Renal cortical epithelial cell (primary cell): ENCODE results near the gene CT83. TPM values are rescaled to one million over a fixed set of nuclear protein-coding genes. Genes with fewer than 3 reads are reported as not detected.

Source experiments
- DNase-seq: peaks from one replicate; pipeline ENCODE4 v3.0.0-alpha.2; 2011; ENCODE audit warnings: low read depth
- total RNA-seq: library from RNA; depleted of rRNA; stranded (reverse); fragments of >200 nt; gene quantifications from 2 replicates; pipeline ENCODE4 v1.2.3, GENCODE V29; 2014

The CT83 gene, protein sequence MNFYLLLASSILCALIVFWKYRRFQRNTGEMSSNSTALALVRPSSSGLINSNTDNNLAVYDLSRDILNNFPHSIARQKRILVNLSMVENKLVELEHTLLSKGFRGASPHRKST
- not detected in 2 replicates for total RNA-seq

DNA sequence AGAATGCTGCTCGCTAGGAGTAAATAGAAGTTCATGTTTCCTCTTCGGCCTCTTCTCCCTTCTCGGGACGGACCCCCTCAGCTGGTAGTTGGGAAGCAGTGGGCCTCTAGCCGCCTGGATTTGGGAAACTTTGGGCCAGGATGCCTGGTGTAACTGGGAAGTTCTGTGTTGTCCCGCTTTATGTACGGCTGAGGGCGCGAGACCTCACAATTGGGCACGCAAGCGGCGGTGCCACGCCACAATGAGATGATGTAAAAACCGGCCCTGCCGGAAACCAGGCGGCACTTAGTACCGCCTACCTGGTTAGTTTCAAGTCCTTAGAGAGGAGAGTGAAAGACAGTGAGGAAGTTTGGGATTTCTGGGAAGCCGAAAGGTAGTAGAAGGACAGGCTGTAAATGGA, at the start of gene CT83:
Gene CT83, minus strand, starts transcription at position 155 of the 400 bp plus-strand sequence. Its CDS starts 120 bp downstream, at position 35.
- no peak for DNase-seq

DNA sequence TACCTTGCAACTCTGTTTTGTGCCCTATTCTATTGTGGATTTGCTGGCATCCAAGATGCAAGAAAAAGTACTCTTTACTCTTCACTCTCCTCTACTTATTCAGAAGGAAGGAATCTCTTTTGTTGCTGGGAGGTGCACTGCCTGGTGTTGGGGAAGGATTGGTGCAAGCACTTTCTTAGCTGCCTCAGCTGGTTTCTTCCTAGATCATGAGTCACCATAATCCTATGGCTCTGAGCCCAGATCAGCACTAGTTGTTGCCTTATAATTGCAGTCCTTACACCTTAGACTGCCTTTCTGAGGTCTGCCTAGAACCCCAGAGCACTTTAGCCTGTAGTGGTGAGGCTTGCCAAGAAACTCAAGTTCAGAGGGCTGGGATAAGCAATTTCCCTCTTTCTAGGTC, 37.0 kb upstream of the CT83 start:
- DNase-seq = peak; percentile 75

DNA sequence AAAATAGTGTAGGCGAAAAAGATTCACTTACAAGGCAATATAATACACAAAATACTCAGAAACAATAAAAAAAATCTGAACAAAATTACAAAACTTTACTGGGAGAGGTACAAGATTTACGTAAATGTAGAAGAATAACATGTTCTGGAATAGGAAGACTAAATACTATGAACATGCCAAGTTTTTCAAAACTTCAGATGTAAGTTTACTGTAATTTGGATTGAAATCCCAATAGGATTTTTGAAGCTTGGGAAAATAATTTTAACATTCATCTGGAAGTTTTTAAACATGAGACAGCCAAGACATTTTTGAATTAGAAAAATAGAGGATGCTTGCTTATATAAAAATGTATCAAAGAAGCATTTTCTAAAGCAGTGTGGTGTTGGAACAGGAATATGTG, 30.5 kb upstream of the CT83 start:
- DNase-seq = no peak

DNA sequence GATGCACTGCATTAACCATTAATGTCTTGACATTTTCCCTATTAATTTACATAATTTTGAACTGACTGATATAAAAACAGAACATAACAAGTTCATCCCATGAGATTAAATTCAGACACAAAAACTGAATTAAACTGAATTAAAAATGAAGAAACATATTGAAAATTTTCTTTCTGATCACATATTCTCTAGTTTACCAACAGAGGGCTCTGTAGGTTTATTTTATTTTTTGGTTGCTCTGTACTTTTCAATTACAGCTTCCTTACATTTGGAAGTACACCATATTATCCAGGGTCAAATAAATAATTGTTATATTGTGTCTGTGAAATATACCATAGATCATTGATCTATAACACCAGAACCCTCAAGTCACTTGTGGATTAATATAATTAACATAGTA, 27.3 kb upstream of the CT83 start:
- peak; percentile 6 for DNase-seq

DNA sequence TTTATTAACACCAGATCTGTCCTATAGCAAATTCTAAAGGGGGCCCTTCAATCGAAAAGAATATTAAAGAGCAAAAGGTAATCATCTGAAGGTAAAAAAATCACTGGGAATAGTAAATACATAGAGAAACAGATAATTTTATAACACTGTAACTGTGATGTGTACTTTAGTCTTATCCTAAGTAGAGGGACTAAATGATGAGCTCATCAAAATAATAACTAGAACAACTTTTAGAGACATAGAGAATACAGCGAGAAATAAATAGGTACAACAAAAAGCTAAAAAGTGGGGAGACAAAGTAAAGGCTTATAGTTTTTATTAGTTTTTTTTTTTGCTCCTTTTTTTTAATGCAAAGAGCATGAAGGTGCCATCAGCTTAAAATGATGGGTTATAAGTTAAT, 17.3 kb upstream of the CT83 start:
- no peak for DNase-seq

DNA sequence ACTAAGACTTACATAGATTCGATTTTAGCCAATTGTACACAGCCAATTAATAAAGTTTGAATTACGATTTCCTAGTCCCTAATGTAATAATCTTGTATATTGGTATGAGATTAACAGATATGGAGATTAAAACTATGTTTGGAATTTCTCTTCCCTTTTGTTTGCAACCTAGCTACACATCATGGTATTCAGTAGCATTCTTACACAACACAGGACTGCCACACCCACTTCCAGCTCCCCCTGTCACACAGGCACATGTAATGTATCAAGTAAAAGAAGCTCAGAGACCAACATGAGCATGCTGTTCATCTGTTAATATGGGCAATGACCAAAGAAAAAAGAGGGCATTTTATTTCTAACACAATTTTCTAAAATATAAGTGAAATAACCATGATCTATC, 13.6 kb downstream of the CT83 start:
- DNase-seq = no peak

DNA sequence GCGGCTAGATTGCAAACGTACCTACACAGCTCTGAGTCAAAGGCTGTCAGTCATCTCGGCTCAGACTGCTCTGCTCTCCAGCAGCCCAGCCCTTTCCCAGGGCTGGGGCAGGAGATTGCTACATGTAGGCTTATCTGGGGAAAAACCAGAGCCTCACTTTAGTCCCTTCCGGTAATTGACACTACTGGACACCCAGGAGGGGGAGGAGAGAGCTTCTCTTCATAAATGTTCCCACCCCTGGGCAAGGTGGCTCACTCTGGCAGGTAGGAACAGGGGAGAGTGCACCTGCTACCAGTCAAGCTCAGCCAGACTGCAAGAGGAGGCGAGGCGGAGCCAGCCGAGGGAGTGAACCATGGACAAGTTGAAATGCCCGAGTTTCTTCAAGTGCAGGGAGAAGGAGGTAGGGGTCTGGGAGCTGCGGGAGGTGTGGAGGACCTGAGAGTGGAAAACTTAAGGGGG, 26.4 kb downstream of the CT83 start, which contains the start of gene SLC6A14:
Gene SLC6A14, plus strand, starts transcription at position 249 of the 459 bp plus-strand sequence. Its CDS starts 104 bp downstream, at position 353.
- no peak for DNase-seq

DNA sequence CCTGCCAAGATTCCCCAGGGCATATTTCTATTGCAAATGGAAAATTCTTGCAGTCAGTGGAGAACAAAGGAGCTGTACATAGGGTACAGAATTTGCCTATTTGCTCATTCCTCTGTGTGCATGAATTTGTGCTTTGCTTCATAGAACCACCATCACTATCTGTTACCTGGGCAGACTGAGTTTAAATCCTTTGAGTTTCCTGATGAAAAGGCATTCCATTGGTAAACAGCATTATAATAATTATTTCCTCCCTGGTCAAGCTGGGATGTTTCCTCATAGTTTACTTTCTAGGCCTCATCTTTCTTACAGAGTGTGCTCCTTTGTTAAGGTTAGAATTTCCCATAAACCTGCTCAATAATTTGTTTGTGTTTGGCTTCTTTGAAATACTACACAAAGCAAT, 27.2 kb downstream of the CT83 start:
- DNase-seq = no peak

DNA sequence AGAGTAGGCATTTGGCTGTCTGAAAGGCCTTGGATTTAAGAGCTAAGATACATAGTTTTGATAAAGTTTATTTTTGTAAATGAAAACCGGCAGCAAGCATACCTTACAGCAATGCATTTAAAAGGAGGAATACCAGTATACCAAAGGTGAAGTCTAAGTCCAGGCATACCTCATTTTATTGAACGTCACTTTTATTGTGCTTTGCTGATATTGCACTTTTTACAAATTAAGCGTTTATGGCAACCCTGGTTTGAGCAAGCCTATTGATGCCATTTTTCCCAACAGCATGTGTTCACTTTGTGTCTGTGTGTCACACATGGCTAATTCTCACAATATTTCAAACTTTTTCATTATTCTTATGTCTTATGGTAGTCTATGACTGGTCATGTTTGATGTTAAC, 34.8 kb downstream of the CT83 start:
- DNase-seq = no peak

DNA sequence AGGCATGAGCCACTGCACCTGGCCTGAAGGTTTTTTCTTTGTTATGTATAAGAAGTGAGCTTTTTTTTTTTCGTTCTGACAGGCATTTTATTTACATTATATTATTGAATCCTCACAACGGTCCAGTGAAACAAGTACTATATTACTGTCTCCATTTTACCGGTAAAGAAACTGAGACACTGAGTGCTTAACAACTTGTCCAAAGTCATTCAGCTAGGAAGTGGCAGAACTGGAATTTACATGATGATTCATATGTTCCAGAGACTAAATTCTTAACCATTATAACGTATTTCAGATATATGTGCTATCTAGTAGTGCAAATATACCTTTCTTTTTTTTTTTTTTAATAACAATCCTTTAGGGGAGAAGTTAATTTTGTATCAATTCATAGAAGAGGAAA, 44.8 kb downstream of the CT83 start:
- no peak for DNase-seq

DNA sequence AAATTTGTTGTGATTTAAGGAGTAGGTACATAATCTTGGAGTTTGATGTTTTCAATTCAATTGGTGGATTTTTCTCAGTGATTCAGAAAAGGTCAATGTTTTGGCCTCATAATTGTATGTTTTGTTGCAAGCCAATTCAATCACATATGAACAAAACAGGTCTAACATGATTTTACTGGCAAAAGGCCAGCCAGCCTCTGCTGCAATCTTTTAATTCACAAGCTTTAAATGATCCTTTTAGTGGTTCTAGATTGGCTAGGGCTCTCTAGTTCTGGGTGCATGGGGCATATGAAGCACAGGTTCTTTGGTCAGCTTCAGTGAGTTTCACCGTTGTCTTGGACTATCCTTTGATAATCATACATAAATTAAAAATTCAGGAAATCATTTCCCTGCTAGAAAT, 45.6 kb downstream of the CT83 start:
- DNase-seq = no peak

DNA sequence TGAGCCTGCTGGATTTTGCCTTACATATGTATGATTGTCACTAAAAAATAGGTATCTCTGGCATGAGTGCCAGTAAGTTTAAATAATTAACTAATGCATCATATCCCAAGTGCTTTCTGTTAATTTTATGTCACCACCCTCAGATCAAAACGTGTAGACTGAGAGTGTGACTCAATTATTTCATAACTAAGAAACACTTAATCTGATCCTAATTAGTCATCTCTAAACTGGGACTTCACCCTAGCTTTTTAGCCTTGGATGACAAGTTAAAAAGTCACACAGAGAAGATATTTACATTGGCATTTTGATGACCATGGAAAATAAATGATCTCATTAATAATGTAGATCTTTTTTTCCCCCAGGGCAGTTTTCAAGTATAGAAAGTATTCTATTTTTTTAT, 49.5 kb downstream of the CT83 start:
- peak; percentile 28 for DNase-seq

Other genes starting within 250 kb of the CT83 start
- under 0.01 and 0.69 TPM in 2 replicates for gene SLC6A14, start 26.4 kb downstream of the CT83 start, total RNA-seq